H9 (cell line): ENCODE results near the gene RAB40AL. TPM values are rescaled to one million over a fixed set of nuclear protein-coding genes. Genes with fewer than 3 reads are reported as not detected.
A peak's percentile ranks its signal among the peaks of the same experiment; 100 is the strongest.

Experiments used
- DNase-seq: peaks from one replicate; pipeline ENCODE4 v3.0.0-alpha.2; 2017
- H2AFZ ChIP-seq: one replicate; pipeline ENCODE4 v1.6.1; 2013; ENCODE audit warnings: mild to moderate bottlenecking, low read length, control low read depth, moderate library complexity
- H2AK5ac ChIP-seq: 2 replicates; pipeline ENCODE4 v1.6.1; 2013; ENCODE audit warnings: low read length, control low read depth, mixed read lengths; ENCODE audit not compliant: insufficient read length
- H2BK120ac ChIP-seq: one replicate; pipeline ENCODE4 v1.6.1; 2013; ENCODE audit warnings: low read depth, mild to moderate bottlenecking, low read length, control low read depth, inconsistent platforms; ENCODE audit not compliant: poor library complexity, severe bottlenecking
- H2BK12ac ChIP-seq: 2 replicates; pipeline ENCODE4 v1.6.1; 2013; ENCODE audit warnings: low read length, control low read depth, mixed read lengths, low read depth; ENCODE audit not compliant: insufficient read length
- H2BK15ac ChIP-seq: 2 replicates; pipeline ENCODE4 v1.6.1; 2013; ENCODE audit warnings: low read depth, low read length, control low read depth
- H2BK20ac ChIP-seq: one replicate; pipeline ENCODE4 v1.6.1; 2013; ENCODE audit warnings: low read depth, mild to moderate bottlenecking, low read length, control low read depth, inconsistent platforms; ENCODE audit not compliant: poor library complexity, severe bottlenecking
- H2BK5ac ChIP-seq: 2 replicates; pipeline ENCODE4 v1.6.1; 2013; ENCODE audit warnings: low read length, control low read depth, mixed read lengths; ENCODE audit not compliant: insufficient read length
- H3K14ac ChIP-seq: 2 replicates; pipeline ENCODE4 v1.6.1; 2013; ENCODE audit warnings: low read length, control low read depth; ENCODE audit not compliant: insufficient read depth
- H3K18ac ChIP-seq: 2 replicates; pipeline ENCODE4 v1.6.1; 2013; ENCODE audit warnings: low read depth, mild to moderate bottlenecking, mixed read lengths, low read length, control low read depth; ENCODE audit not compliant: insufficient read length
- H3K23ac ChIP-seq: 2 replicates; pipeline ENCODE4 v1.6.1; 2013; ENCODE audit warnings: low read length, control low read depth, mixed read lengths, low read depth; ENCODE audit not compliant: insufficient read length
- H3K23me2 ChIP-seq: 2 replicates; pipeline ENCODE4 v1.6.1; 2013; ENCODE audit warnings: low read depth, mild to moderate bottlenecking, mixed read lengths, low read length, control low read depth; ENCODE audit not compliant: insufficient read length, poor library complexity, severe bottlenecking
- H3K27ac ChIP-seq: 2 replicates; pipeline ENCODE4 v1.5.1; 2013; ENCODE audit warnings: low read length, control low read depth, mixed read lengths, low read depth; ENCODE audit not compliant: insufficient read length
- H3K27me3 ChIP-seq: 2 replicates; pipeline ENCODE4 v1.6.1; 2013; ENCODE audit warnings: low read length, control low read depth, inconsistent platforms; ENCODE audit not compliant: insufficient read depth
- H3K4ac ChIP-seq: 2 replicates; pipeline ENCODE4 v1.6.1; 2013; ENCODE audit warnings: low read depth, mild to moderate bottlenecking, control low read depth, inconsistent platforms, low read length, moderate library complexity
- H3K4me1 ChIP-seq: 2 replicates; pipeline ENCODE4 v1.6.1; 2013; ENCODE audit warnings: low read length, control low read depth, inconsistent platforms; ENCODE audit not compliant: insufficient read depth
- H3K4me2 ChIP-seq: 2 replicates; pipeline ENCODE4 v1.6.1; 2013; ENCODE audit warnings: low read length, control low read depth, mixed read lengths; ENCODE audit not compliant: insufficient read length, insufficient read depth
- H3K56ac ChIP-seq: 2 replicates; pipeline ENCODE4 v1.6.1; 2013; ENCODE audit warnings: low read depth, mild to moderate bottlenecking, mixed read lengths, low read length, control low read depth; ENCODE audit not compliant: insufficient read length
- H3K79me1 ChIP-seq: 2 replicates; pipeline ENCODE4 v1.6.1; 2013; ENCODE audit warnings: low read depth, mild to moderate bottlenecking, moderate library complexity, low read length, control low read depth, inconsistent platforms; ENCODE audit not compliant: insufficient read depth, poor library complexity, severe bottlenecking
- H3K79me2 ChIP-seq: 2 replicates; pipeline ENCODE4 v1.6.1; 2013; ENCODE audit warnings: low read length, control low read depth, inconsistent platforms; ENCODE audit not compliant: insufficient read depth
- H3K9ac ChIP-seq: 2 replicates; pipeline ENCODE4 v1.6.1; 2013; ENCODE audit warnings: low read length, control low read depth, mixed read lengths; ENCODE audit not compliant: insufficient read length; ENCODE audit errors: extremely low read depth
- H3K9me3 ChIP-seq: one replicate; pipeline ENCODE4 v1.6.1; 2013; ENCODE audit warnings: low read depth, low read length, inconsistent platforms; ENCODE audit not compliant: control insufficient read depth
- H3T11ph ChIP-seq: one replicate; pipeline ENCODE4 v1.6.1; 2013; ENCODE audit warnings: mild to moderate bottlenecking, low read length, control low read depth, inconsistent platforms
- H4K20me1 ChIP-seq: one replicate; pipeline ENCODE4 v1.6.1; 2013; ENCODE audit not compliant: control insufficient read depth, insufficient read length, insufficient read depth
- H4K5ac ChIP-seq: 2 replicates; pipeline ENCODE4 v1.6.1; 2013; ENCODE audit warnings: low read depth, mild to moderate bottlenecking, mixed read lengths, low read length, control low read depth; ENCODE audit not compliant: insufficient read length
- H4K8ac ChIP-seq: replicated peaks from 2 replicates; pipeline ENCODE4 v1.6.1; 2013; ENCODE audit warnings: low read length, control low read depth, mixed read lengths, low read depth; ENCODE audit not compliant: insufficient read length
- H4K91ac ChIP-seq: 2 replicates; pipeline ENCODE4 v1.6.1; 2013; ENCODE audit warnings: low read depth, mild to moderate bottlenecking, moderate library complexity, mixed read lengths, low read length, control low read depth; ENCODE audit not compliant: insufficient read length
- H3K27ac Mint-ChIP-seq, 3 experiments: 2 replicates in 2 of 3; 3 replicates in 1 of 3; pipeline ENCODE4 v1.8.0; 2020 to 2021; ENCODE audit warnings: mixed read lengths in 3 of 3, mild to moderate bottlenecking in 1 of 3, moderate library complexity in 1 of 3
- H3K27me3 Mint-ChIP-seq: 2 replicates; pipeline ENCODE4 v1.8.0; 2021; ENCODE audit warnings: low read depth, mild to moderate bottlenecking, moderate library complexity, mixed read lengths
- H3K36me3 Mint-ChIP-seq, 3 experiments: 2 replicates in 2 of 3; 3 replicates in 1 of 3; pipeline ENCODE4 v1.8.0; 2020 to 2021; ENCODE audit warnings: low read depth in 3 of 3, mixed read lengths in 3 of 3; ENCODE audit not compliant: insufficient read depth in 1 of 3
- H3K4me1 Mint-ChIP-seq, 2 experiments: 2 replicates each; pipeline ENCODE4 v1.8.0; 2020; ENCODE audit warnings: mixed read lengths in 2 of 2
- H3K4me3 Mint-ChIP-seq, 2 experiments: 2 replicates in 1 of 2; 3 replicates in 1 of 2; pipeline ENCODE4 v1.8.0; 2020 to 2021; ENCODE audit warnings: mild to moderate bottlenecking in 2 of 2, mixed read lengths in 2 of 2, moderate library complexity in 1 of 2
- H3K9me3 Mint-ChIP-seq, 2 experiments: 2 replicates in 1 of 2; 3 replicates in 1 of 2; pipeline ENCODE4 v1.8.0; 2020; ENCODE audit warnings: mild to moderate bottlenecking in 2 of 2, mixed read lengths in 2 of 2, moderate library complexity in 1 of 2
- WGBS: extraction: QIAGEN DNeasy Blood & Tissue Kit; methylation state at CpG from one replicate; pipeline ENCODE4 v1.1.7; 2013; ENCODE audit warnings: missing lambda C conversion rate, low lambda C conversion rate, mixed read lengths; ENCODE audit not compliant: insufficient read length; ENCODE audit errors: extremely low coverage; 5-methylcytosine and 5-hydroxymethylcytosine counted together
- total RNA-seq: library from RNA; stranded (reverse); gene quantifications from 2 replicates; pipeline ENCODE4 v1.2.1, GENCODE V29; 2021
- TF ChIP-seq, protein P1 (sequence below): fragments of 200-600 bp; sonication (generic); conservative IDR thresholded peaks from 3 replicates; pipeline ENCODE4 v1.8.0; 2021; ENCODE audit warnings: antibody characterized with exemption, mild to moderate bottlenecking

Gene RAB40AL
- total RNA-seq, 1 experiment from 2014 or later = not detected

DNA sequence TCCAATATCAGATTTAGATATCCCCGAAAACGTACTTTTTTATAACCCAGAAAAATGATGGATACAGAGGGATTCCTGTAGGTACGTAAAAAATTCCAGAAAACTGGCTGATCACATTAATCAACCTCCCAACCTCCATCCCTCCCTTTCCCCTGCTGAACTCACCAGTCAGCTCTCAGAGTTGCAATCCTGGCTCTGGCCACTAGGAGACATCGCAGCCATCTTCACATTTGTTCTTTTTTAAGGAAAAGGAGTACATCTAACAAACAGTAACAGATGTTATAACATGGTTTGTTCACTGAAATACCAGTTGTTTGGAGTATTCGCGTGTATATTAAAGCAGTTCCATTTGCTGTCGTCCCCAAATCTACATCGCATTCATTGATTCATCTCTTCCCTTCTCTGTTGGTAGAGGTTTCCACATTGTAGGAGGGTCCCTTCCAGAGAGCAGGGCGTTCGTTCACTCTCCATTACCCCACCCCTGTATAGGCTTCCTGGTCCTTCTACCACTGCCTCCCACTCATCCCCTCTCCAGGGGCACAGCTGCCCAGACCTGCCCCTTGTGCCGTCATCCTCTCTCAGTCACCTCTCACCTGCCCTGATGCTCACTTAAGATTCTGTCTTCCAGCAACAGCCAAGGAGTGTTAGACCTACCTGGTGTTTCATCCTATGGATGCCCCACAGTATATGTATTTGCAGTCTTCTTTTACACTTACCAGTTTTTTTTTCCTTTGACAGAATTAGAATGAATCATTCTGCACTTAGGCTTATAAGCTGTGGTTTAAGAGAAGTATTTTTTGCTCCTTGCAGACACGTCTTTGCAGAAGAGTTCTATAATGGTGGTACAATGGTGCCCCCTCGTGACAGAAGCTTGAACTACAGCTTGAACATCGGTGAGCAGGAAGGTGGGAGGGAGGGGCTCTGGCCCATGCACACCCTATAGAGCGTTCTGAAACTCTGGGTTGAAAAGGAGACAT lies 36.8 kb upstream of the RAB40AL start:
- Histone ChIP-seq H4K5ac (no peak overlapping the region), H3K56ac (no peak overlapping the region), H3K18ac (no peak overlapping the region), H2BK12ac (no peak overlapping the region), H3K4ac (no peak overlapping the region), H3K79me1 (no peaks in the 10 kb centered on the region), H3K23me2 (no peaks in the 10 kb centered on the region), H3K27me3 (no peaks in the 10 kb centered on the region), H2BK5ac (no peak overlapping the region), H4K91ac (no peak overlapping the region), H4K20me1 (no peaks in the 10 kb centered on the region), H2BK120ac (no peak overlapping the region), H3K14ac (no peak overlapping the region), H2BK20ac (no peak overlapping the region), H2AK5ac (no peak overlapping the region), H3K23ac (no peak overlapping the region), H3K4me2 (no peak overlapping the region), H3K27ac (no peak overlapping the region), H2AFZ (no peak overlapping the region), H3K9me3 (peaks cover 26% of the 10 kb centered on the region), H3T11ph (no peak overlapping the region), H3K79me2 (no peaks in the 10 kb centered on the region), H3K9ac (no peak overlapping the region), H4K8ac (no peak overlapping the region), H3K4me1 (no peaks in the 10 kb centered on the region), H2BK15ac (no peak overlapping the region)
- peaks cover 0 to 8% (median 2%) of the 10 kb centered on the region in 3 experiments; a peak in 5 of 7 replicates for H3K36me3 Mint-ChIP-seq
- TF ChIP-seq, protein P1, sequence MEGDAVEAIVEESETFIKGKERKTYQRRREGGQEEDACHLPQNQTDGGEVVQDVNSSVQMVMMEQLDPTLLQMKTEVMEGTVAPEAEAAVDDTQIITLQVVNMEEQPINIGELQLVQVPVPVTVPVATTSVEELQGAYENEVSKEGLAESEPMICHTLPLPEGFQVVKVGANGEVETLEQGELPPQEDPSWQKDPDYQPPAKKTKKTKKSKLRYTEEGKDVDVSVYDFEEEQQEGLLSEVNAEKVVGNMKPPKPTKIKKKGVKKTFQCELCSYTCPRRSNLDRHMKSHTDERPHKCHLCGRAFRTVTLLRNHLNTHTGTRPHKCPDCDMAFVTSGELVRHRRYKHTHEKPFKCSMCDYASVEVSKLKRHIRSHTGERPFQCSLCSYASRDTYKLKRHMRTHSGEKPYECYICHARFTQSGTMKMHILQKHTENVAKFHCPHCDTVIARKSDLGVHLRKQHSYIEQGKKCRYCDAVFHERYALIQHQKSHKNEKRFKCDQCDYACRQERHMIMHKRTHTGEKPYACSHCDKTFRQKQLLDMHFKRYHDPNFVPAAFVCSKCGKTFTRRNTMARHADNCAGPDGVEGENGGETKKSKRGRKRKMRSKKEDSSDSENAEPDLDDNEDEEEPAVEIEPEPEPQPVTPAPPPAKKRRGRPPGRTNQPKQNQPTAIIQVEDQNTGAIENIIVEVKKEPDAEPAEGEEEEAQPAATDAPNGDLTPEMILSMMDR = peak; percentile 68
- no peaks in the 10 kb centered on the region for H3K27me3 Mint-ChIP-seq
- peak; percentile 67 for DNase-seq
- peaks cover 41 to 57% of the 10 kb centered on the region in 2 experiments for H3K9me3 Mint-ChIP-seq
- no CpG with 5 or more reads among the region's 15 CpGs for WGBS
- H3K4me3 Mint-ChIP-seq = no peak overlapping the region; a peak in 1 of 5 replicates
- 0 out of 4 replicates have a peak, but pooled peaks cover 0 to 2% of the 10 kb centered on the region in 2 experiments for H3K4me1 Mint-ChIP-seq
- no peak overlapping the region for H3K27ac Mint-ChIP-seq
